GM12878 (cell line): ENCODE measurements around the gene ZNF511. TPM values are rescaled to one million over a fixed set of nuclear protein-coding genes. Genes with fewer than 3 reads are reported as not detected.

Experiments
- ATAC-seq: fragments of 200-7000 bp; cut with Tn5 transposase; 3 replicates; pipeline ENCODE4 v1.9.1; 2020; ENCODE audit warnings: mild to moderate bottlenecking, moderate library complexity
- BruUV-seq: library from RNA; stranded (reverse); fragments of 400-500 nt; replicated peaks from 2 replicates; lab custom pipeline; 2021; lab: Mats Ljungman, UMichigan
- CTCF ChIA-PET: fragments of 300-600 bp; sonication (Branson Sonifier 250); formaldehyde crosslinking; extraction: SDS; loops from one replicate; lab custom pipeline; 2021; ENCODE audit warnings: inconsistent platforms; lab: Yijun Ruan, JAX
- POLR2A ChIA-PET: fragments of 350-600 bp; formaldehyde crosslinking; extraction: SDS; loops from one replicate; lab custom pipeline; 2021; ENCODE audit warnings: inconsistent platforms; lab: Charles Lee
- RAD21 ChIA-PET: fragments of 300-600 bp; sonication (Branson Sonifier 250); formaldehyde crosslinking; loops from one replicate; lab custom pipeline; 2023; ENCODE audit warnings: antibody characterized with exemption; ENCODE audit not compliant: unreplicated experiment; lab: Charles Lee
- SMC1A ChIA-PET: fragments of 300-600 bp; sonication (Branson Sonifier 250); formaldehyde crosslinking; loops from one replicate; lab custom pipeline; 2023; ENCODE audit not compliant: unreplicated experiment, uncharacterized antibody; lab: Charles Lee
- DNase-seq: peaks from one replicate; pipeline ENCODE4 v3.0.0-alpha.2; 2011; ENCODE audit warnings: low read depth, low spot score
- FAIRE-seq: peaks from 3 replicates; lab custom pipeline; 2011; peaks lifted over from hg19 to GRCh38; lab: Jason Lieb, UNC
- H2AFZ ChIP-seq: 2 replicates; pipeline ENCODE4 v1.6.0; 2011; ENCODE audit warnings: low read depth, low read length, control low read depth; ENCODE audit not compliant: control insufficient read depth
- H3K27ac ChIP-seq: 2 replicates; pipeline ENCODE4 v1.5.1; 2011; ENCODE audit warnings: control low read depth; ENCODE audit not compliant: control insufficient read depth, insufficient read depth
- H3K27me3 ChIP-seq, 2 experiments: replicated peaks in 1 of 2; 2 replicates each; pipeline versions ENCODE4 v1.6.0 to v1.6.1; 2011; ENCODE audit warnings: low read length in 1 of 2; ENCODE audit not compliant: control insufficient read depth in 2 of 2, insufficient read depth in 2 of 2
- H3K36me3 ChIP-seq, 2 experiments: 2 replicates each; pipeline ENCODE4 v1.5.1; 2011; ENCODE audit warnings: low read length in 1 of 2; ENCODE audit not compliant: control insufficient read depth in 2 of 2, insufficient read depth in 2 of 2
- H3K4me1 ChIP-seq: 2 replicates; pipeline ENCODE4 v1.6.1; 2011; ENCODE audit warnings: mild to moderate bottlenecking, low read length, moderate library complexity, mixed read lengths; ENCODE audit not compliant: control insufficient read depth, insufficient read depth
- H3K4me2 ChIP-seq: 2 replicates; pipeline ENCODE4 v1.6.0; 2011; ENCODE audit warnings: control low read depth; ENCODE audit not compliant: control insufficient read depth, insufficient read depth
- H3K4me3 ChIP-seq: fragments of 200-600 bp; sonication (generic); 2 replicates; pipeline ENCODE4 v1.5.1; 2016
- H3K79me2 ChIP-seq: 2 replicates; pipeline ENCODE4 v1.6.0; 2011; ENCODE audit warnings: low read length; ENCODE audit not compliant: control insufficient read depth, insufficient read depth
- H3K9ac ChIP-seq: 2 replicates; pipeline ENCODE4 v1.8.0; 2011; ENCODE audit warnings: low read length, control low read depth, mixed read lengths; ENCODE audit not compliant: control insufficient read depth, insufficient read depth
- H3K9me3 ChIP-seq: replicated peaks from 3 replicates; pipeline ENCODE4 v1.5.1; 2011; ENCODE audit warnings: mild to moderate bottlenecking, low read length; ENCODE audit not compliant: control insufficient read depth, insufficient read depth
- H4K20me1 ChIP-seq: 2 replicates; pipeline ENCODE4 v1.6.0; 2011; ENCODE audit not compliant: control insufficient read depth, insufficient read depth
- BCLAF1 ChIP-seq: fragments of 450-650 bp; IDR thresholded peaks from 2 replicates; pipeline ENCODE4 v1.6.1; 2017; ENCODE audit warnings: antibody characterized with exemption, mild to moderate bottlenecking, moderate library complexity
- EP300 ChIP-seq, 2 experiments: fragments of 150-350 bp in 1 of 2; IDR thresholded peaks; 2 replicates each; pipeline ENCODE4 v1.6.1; 2011 to 2012; ENCODE audit warnings: low read depth in 2 of 2, low read length in 2 of 2, borderline replicate concordance in 1 of 2, improper control_type of control experiment in 1 of 2, inconsistent platforms in 1 of 2; ENCODE audit not compliant: control insufficient read depth in 1 of 2
- HSF1 ChIP-seq: fragments of 150-350 bp; IDR thresholded peaks from 2 replicates; pipeline ENCODE4 v1.6.1; 2014; ENCODE audit warnings: mild to moderate bottlenecking, low read depth, low read length
- SRF ChIP-seq, 2 experiments: IDR thresholded peaks; 2 replicates each; pipeline ENCODE4 v1.6.1; 2011; ENCODE audit warnings: low read depth in 2 of 2, low read length in 2 of 2, mild to moderate bottlenecking in 1 of 2, moderate library complexity in 1 of 2
- WGBS: methylation state at CpG from one replicate; pipeline ENCODE4 v1.1.6; 2016; ENCODE audit warnings: low lambda C conversion rate; ENCODE audit not compliant: insufficient replicate concordance, insufficient coverage; ENCODE audit errors: missing lambda C conversion rate; 5-methylcytosine and 5-hydroxymethylcytosine counted together
- in situ Hi-C: fragments of 300-500 bp; cut with MboI; formaldehyde crosslinking; loops from 9 replicates; pipeline ENCODE4 v1.14.3; 2018; ENCODE audit warnings: mixed read lengths
- intact Hi-C: fragments of 100-400 bp; cut with micrococcal nuclease; formaldehyde crosslinking; loops from one replicate; pipeline ENCODE4 v1.14.2; 2022; ENCODE audit not compliant: unreplicated experiment
- polyA plus RNA-seq, 11 experiments: library from polyadenylated mRNA; depleted of rRNA in 4 of 11; unstranded in 6 of 11; stranded (reverse) in 5 of 11; fragments of >200 nt; fragmentation: Nextera tagmentation in 4 of 11; fragmentation: Illumina TruSeq in 1 of 11; extraction: Ambion mirVana in 4 of 11; extraction: Trizol in 1 of 11; gene quantifications; 1 replicate in 1 of 11; 2 replicates in 10 of 11; pipeline versions ENCODE4 v1.2.1 to v1.2.3, GENCODE V29; 2011 to 2016; ENCODE audit warnings: inconsistent platforms in 2 of 11, missing spikeins in 2 of 11, low read depth in 1 of 11
- total RNA-seq, 4 experiments: library from RNA; depleted of rRNA in 3 of 4; stranded (reverse); fragments of >200 nt in 3 of 4; fragmentation: Illumina TruSeq in 1 of 4; extraction: Trizol in 1 of 4; gene quantifications; 2 replicates each; pipeline versions ENCODE4 v1.2.1 to v1.2.3, GENCODE V29; 2013 to 2021

Gene ZNF511
- total and polyA plus RNA-seq, 10 of the 15 experiments (the other 5 are each of a cell fraction or from before 2014, with no cell fraction given): 0.58 to 110 (median 32.0) TPM

GRCh38 chr10:133299224-133299623, 9.5 kb upstream of the ZNF511 start:
- Histone ChIP-seq H3K4me1 (no peaks in the 10 kb centered on the region), H3K9me3 (no peaks in the 10 kb centered on the region), H3K27ac (no peak overlapping the region), H3K27me3 (no peaks in the 10 kb centered on the region), H2AFZ (no peak overlapping the region), H3K4me3 (no peak overlapping the region), H3K9ac (no peak overlapping the region), H4K20me1 (no peaks in the 10 kb centered on the region), H3K36me3 (peaks cover 25 to 33% of the 10 kb centered on the region in 2 experiments), H3K4me2 (no peak overlapping the region), H3K79me2 (peaks cover 6% of the 10 kb centered on the region)
- ATAC-seq: no peak
- no peak for FAIRE-seq
- in situ Hi-C loops: no loop called here
- DNase-seq: no peak
- intact Hi-C loops: no loop called here
- CTCF ChIA-PET: interaction anchor here (1.3 to 1.6 kb wide), 2 partner anchors 9 to 21 kb away, joined by 3 to 5 read pairs; no protein-coding TSS in a partner anchor
- RAD21 ChIA-PET: no interaction called here
- SMC1A ChIA-PET: no interaction called here
- POLR2A ChIA-PET: no interaction called here
- no peak for TF ChIP-seq HSF1
- TF ChIP-seq SRF (IDR thresholded peaks at IDR 0.05; ENCODE audit: low read depth in 2 of 2, low read length in 2 of 2): no peak
- no peak for TF ChIP-seq EP300 (IDR thresholded peaks at IDR 0.05; ENCODE audit: borderline replicate concordance in 1 of 2, control insufficient read depth in 1 of 2, low read depth in 2 of 2, low read length in 2 of 2)
- TF ChIP-seq BCLAF1: no peak
- BruUV-seq: no TSS peak
- WGBS: 99% methylated on average over 10 of the region's 10 CpGs
